SK-N-MC (cell line): Measurements from ENCODE around the gene ISG20L2.

Experiments
- EZH2 ChIP-seq: fragments of 200-600 bp; sonication (generic); IDR thresholded peaks from one replicate; pipeline ENCODE4 v1.6.1; 2017; ENCODE audit warnings: antibody characterized with exemption
- FOXP2 ChIP-seq: optimal IDR thresholded peaks from 2 replicates; pipeline ENCODE3; 2011; ENCODE audit warnings: mild to moderate bottlenecking, moderate library complexity; ENCODE audit not compliant: insufficient read depth; ENCODE audit errors: extremely low read length, control extremely low read depth
- POLR2AphosphoS5 ChIP-seq: IDR thresholded peaks from 2 replicates; pipeline ENCODE4 v1.6.1; 2012; ENCODE audit warnings: mild to moderate bottlenecking, low read depth, low read length, borderline replicate concordance

- TF ChIP-seq EZH2: no peak
- TF ChIP-seq POLR2AphosphoS5: no peak
- TF ChIP-seq FOXP2: no peak
Measured at GRCh38 chr1:156698995-156699394, 29.6 kb downstream of the ISG20L2 start.
